ENCODE results near the gene FAM149B1.
A peak's percentile ranks its signal among the peaks of the same experiment; 100 is the strongest.

FAM149B1 gene

DNA sequence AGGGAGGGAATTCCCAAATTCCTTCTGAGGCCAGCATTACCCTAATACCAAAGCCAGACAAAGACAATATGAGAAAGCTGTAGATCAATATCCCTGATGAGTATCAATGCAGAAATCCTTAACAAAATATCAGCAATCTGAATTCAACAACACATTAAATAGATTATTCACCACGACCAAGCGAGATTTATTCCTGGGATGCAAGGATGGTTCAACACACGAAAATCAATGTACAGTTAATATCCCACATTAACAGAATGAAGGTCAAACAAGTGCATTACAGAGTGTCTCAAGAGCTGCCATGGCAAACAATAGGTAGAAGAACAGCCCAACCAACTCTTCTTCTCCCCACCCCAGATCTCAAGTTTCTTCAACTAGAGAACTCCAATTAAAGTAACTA is 6.3 kb upstream of the FAM149B1 start:
- Mint-ChIP-seq H3K4me1 (ENCODE audit: low read depth) (peaks cover 56% of the 10 kb centered on the region), H3K27ac (peak overlapping the region; percentile 35), H3K36me3 (peaks cover 4% of the 10 kb centered on the region), H3K4me3 (peak overlapping the region; percentile 44), H3K27me3 (no peaks in the 10 kb centered on the region), H3K9me3 (ENCODE audit: low read depth) (no peaks in the 10 kb centered on the region)

DNA sequence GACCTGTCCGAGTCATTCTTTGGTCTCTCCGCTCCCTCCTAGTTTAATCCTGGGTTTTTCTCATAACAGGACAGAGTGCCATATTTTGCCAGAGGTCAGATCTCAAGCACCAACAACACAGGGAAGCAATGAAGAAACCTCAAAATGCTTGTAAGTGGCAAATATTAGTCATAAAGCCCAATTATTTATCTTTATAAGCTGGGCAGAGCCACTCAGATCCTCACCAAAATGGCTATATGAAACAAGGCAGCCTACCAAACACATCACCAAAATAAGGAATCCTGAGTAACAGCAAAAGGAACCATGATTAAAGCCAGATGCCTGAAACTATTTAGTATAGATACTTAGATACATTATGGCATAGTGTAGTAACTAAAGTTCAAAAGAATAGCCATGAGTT is 4.8 kb upstream of the FAM149B1 start:
- Mint-ChIP-seq H3K27ac (peak overlapping the region; percentile 52), H3K4me1 (ENCODE audit: low read depth) (peaks cover 67% of the 10 kb centered on the region)

DNA sequence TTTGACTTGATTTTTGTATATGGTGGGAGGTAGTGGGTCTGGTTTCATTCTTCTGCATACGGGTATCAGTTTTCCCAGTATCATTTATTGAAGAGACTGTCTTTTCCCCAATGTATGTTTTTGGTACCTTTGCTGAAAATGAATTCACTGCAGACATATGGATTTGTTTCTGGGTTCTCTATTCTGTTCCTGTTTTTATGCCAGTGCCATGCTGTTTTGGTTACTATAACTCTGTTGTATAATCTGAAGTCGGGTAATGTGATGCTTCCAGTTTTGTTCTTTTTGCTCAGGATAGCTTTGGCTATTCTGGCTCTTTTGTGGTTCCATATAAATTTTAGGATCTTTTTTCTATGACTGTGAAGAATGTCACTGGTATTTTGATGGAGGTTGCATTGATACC is 947 bp upstream of the FAM149B1 start:
- no peaks in the 10 kb centered on the region for H3K36me3 Mint-ChIP-seq
- H3K4me3 Mint-ChIP-seq: peak overlapping the region; percentile 100
- peak overlapping the region; percentile 99 for H3K27ac Mint-ChIP-seq
- H3K27me3 Mint-ChIP-seq: no peaks in the 10 kb centered on the region
- peaks cover 51% of the 10 kb centered on the region for H3K4me1 Mint-ChIP-seq (ENCODE audit: low read depth)
- H3K9me3 Mint-ChIP-seq (ENCODE audit: low read depth): no peaks in the 10 kb centered on the region

More for the DNA sequence above, 4.8 kb upstream of the FAM149B1 start:
- no peaks in the 10 kb centered on the region for H3K27me3 Mint-ChIP-seq
- no peaks in the 10 kb centered on the region for H3K9me3 Mint-ChIP-seq (ENCODE audit: low read depth)
- peak overlapping the region; percentile 51 for H3K4me3 Mint-ChIP-seq
- H3K36me3 Mint-ChIP-seq: peaks cover 4% of the 10 kb centered on the region

DNA sequence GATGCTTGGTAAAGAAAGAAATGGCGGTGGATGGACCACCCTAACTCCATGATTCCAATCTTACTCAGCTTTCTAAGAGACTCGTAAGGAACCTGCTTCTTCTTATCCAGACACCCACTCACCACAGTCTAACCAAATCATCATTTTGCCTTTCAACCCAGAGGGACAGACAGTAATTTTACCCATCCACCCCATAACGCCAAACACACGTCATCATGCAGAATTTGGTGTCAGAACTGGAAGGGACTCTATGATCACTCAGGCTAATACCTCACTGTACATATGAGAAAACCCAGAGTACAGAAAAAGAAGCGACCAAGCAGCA is 499 bp upstream of the FAM149B1 start:
- H3K9me3 Mint-ChIP-seq (ENCODE audit: low read depth): no peaks in the 10 kb centered on the region
- peak overlapping the region; percentile 99 for H3K27ac Mint-ChIP-seq
- no peaks in the 10 kb centered on the region for H3K36me3 Mint-ChIP-seq
- H3K4me1 Mint-ChIP-seq (ENCODE audit: low read depth): peaks cover 46% of the 10 kb centered on the region
- H3K27me3 Mint-ChIP-seq: no peaks in the 10 kb centered on the region
- peak overlapping the region; percentile 100 for H3K4me3 Mint-ChIP-seq

DNA sequence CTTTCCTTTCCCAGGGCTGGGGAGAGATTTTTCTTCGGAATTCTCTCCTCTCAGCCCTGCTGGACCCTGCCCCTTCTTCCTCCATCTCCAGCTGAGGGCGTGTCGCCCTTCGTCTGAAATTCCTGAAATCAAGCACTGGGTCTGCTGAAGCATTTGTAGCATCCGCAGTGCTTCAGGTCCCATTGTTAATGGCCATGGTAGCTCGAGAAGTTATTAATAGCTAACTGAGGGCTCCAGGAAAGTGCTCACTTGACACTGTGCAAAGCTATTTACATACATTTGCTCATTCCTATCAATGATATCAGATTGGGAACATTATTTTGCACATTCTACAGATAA is 515 bp downstream of the FAM149B1 start:
- no peaks in the 10 kb centered on the region for H3K36me3 Mint-ChIP-seq
- no peaks in the 10 kb centered on the region for H3K27me3 Mint-ChIP-seq
- no peaks in the 10 kb centered on the region for H3K9me3 Mint-ChIP-seq (ENCODE audit: low read depth)
- peaks cover 37% of the 10 kb centered on the region for H3K4me1 Mint-ChIP-seq (ENCODE audit: low read depth)
- H3K4me3 Mint-ChIP-seq: peak overlapping the region; percentile 100
- H3K27ac Mint-ChIP-seq: peak overlapping the region; percentile 89

DNA sequence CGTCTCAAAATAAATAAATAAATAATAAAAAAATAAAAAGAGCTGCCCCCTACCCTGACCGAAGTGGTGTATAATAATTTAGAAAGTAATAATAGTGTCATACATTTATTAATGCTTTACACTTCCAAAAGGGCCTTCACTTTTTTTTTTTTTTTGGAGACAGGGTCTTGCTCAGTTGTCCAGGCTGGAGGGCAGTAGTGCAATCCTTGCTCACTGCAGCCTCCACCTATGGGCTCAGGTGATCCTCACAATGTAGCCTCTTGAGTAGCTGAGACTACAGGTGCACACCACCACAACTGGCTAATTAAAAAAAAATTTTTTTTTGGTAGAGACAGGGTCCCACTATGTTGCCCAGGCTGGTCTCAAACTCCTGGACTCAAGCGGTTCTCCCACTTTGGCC is 1.4 kb downstream of the FAM149B1 start:
- H3K4me1 Mint-ChIP-seq (ENCODE audit: low read depth): peaks cover 31% of the 10 kb centered on the region
- no peak overlapping the region for H3K27ac Mint-ChIP-seq
- H3K4me3 Mint-ChIP-seq: peak overlapping the region; percentile 52
- no peaks in the 10 kb centered on the region for H3K9me3 Mint-ChIP-seq (ENCODE audit: low read depth)
- no peaks in the 10 kb centered on the region for H3K36me3 Mint-ChIP-seq
- H3K27me3 Mint-ChIP-seq: no peaks in the 10 kb centered on the region

DNA sequence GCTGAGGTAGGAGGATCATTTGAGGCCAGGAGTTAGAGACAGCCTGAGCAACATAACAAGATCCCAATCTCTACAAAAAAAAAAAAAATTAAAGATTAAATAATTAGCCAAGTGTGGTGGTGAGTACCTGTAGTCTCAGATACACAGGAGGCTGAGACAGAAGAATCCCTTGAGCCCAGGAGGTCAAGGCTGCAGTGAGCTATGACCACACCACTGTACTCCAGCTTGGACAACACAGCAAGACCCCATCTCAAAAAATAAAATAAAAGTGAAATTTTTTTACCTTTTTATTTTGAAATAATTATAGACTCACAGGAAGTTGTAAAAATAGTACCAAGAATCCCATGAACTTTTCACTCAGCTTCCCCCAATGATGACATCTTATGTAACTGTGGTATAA is 4.9 kb downstream of the FAM149B1 start:
- H3K36me3 Mint-ChIP-seq: peaks cover 4% of the 10 kb centered on the region
- no peaks in the 10 kb centered on the region for H3K9me3 Mint-ChIP-seq (ENCODE audit: low read depth)
- H3K27ac Mint-ChIP-seq: no peak overlapping the region
- H3K4me3 Mint-ChIP-seq: no peak overlapping the region
- peaks cover 6% of the 10 kb centered on the region for H3K4me1 Mint-ChIP-seq (ENCODE audit: low read depth)
- no peaks in the 10 kb centered on the region for H3K27me3 Mint-ChIP-seq

DNA sequence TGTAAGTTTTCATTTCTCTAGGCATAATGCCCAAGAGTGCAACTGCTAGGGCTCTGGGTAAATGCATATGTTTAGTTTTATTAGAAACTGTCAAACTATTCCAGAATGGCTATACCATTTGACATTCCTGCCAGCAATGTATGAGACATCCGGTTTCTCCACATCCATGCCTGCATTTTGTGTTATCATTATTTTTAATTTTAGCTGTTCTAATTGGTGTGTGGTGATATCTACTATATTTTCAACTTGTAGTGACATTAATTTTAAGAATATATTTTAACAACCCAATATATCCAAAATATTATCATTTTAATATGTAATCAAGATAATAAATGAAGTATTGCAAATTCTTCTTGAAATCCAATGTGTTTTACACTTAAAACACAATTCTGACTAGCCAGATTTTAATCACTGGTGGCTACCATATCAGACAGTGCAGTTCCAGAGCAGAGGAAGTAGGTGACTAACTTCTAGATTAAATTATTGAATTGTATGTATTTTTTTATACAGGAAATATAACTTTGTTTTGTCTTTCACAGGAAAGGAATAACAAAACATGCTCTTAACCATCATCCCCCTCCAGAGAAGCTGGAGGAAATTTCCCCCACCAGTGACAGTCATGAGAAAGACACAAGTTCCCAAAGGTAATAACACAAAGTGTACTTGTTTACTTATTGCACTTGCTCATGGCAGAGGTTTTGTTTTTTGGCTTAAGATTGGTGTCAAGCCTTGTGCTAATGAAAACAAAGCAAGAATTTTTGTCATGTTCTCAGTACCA is 6.4 kb downstream of the FAM149B1 start:
- no peak overlapping the region for H3K27ac Mint-ChIP-seq
- no peaks in the 10 kb centered on the region for H3K9me3 Mint-ChIP-seq (ENCODE audit: low read depth)
- no peaks in the 10 kb centered on the region for H3K4me1 Mint-ChIP-seq (ENCODE audit: low read depth)
- H3K4me3 Mint-ChIP-seq: no peak overlapping the region
- H3K36me3 Mint-ChIP-seq: peaks cover 6% of the 10 kb centered on the region
- H3K27me3 Mint-ChIP-seq: no peaks in the 10 kb centered on the region

DNA sequence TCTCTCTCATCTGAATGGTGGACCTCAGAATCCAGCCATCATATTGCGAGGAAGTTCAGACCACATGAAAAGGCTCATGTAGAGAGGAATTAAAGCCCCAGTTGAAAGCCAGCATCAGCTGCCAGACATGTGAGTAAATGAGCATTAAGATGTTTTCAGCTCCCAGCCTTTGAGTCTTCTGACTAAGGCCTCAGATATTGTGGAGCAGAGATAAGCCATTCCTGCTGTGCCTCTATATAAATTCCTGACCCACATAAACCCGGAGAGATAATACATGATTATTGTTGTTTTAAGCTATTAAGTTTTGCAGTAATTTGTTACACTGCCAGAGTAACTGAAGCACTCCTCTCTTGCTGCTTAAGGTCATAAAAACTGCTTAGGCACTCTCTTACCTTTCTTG is 14.6 kb downstream of the FAM149B1 start:
- Mint-ChIP-seq H3K27ac (no peak overlapping the region), H3K9me3 (ENCODE audit: low read depth) (no peaks in the 10 kb centered on the region), H3K4me3 (no peak overlapping the region), H3K27me3 (no peaks in the 10 kb centered on the region), H3K4me1 (ENCODE audit: low read depth) (no peaks in the 10 kb centered on the region), H3K36me3 (peaks cover 24% of the 10 kb centered on the region)

DNA sequence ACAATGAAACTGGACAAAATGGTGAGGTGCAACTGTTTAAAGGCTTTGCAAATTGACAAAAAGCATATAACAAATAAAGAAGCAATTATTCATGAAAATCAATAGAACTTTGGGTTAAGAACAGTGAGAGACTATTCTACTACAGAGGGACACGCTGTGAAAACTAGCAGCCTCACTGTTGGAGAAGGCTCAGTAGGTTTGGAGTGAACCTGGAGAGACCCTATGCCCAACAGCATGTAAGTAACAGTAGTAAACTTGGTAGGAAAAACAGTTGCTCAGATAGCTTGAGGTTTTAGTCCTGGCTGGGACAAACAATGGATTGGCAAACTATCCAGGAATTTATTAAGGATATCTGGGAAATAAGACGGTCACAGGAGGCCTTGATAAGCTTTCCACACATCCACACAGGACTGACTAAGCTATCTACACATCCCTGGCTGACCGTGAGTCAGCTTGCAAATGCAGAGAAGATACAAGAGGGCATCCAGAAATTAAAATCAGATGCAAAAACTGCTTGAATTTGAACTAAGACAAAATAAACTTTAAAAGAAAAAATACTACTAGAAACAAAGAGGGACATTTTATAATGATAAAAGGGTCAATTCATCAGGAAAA is 15.9 kb downstream of the FAM149B1 start:
- H3K4me1 Mint-ChIP-seq (ENCODE audit: low read depth): no peaks in the 10 kb centered on the region
- H3K9me3 Mint-ChIP-seq (ENCODE audit: low read depth): no peaks in the 10 kb centered on the region
- no peaks in the 10 kb centered on the region for H3K27me3 Mint-ChIP-seq
- H3K27ac Mint-ChIP-seq: no peak overlapping the region
- H3K36me3 Mint-ChIP-seq: peaks cover 19% of the 10 kb centered on the region
- H3K4me3 Mint-ChIP-seq: no peak overlapping the region

DNA sequence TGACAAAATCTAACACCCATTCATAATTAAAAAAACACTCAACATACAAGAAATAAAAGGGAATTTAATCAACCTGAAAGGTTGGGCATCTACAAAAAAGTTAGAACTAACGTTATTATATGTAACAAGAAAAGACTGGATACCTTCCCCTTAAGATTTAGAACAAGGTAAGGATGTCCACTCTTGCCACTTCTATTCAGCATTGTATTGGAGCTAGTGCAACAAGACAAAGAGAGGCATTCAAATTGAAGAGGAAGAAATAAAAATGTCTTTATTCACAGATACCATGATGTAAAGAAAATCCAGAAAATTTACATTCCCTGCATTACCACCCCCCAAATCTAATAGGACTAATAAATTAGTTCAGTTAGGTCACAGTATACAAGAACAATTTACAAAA is 18.3 kb downstream of the FAM149B1 start:
- H3K27ac Mint-ChIP-seq: no peak overlapping the region
- H3K36me3 Mint-ChIP-seq: peaks cover 13% of the 10 kb centered on the region
- H3K9me3 Mint-ChIP-seq (ENCODE audit: low read depth): no peaks in the 10 kb centered on the region
- H3K27me3 Mint-ChIP-seq: no peaks in the 10 kb centered on the region
- no peak overlapping the region for H3K4me3 Mint-ChIP-seq
- H3K4me1 Mint-ChIP-seq (ENCODE audit: low read depth): no peaks in the 10 kb centered on the region

DNA sequence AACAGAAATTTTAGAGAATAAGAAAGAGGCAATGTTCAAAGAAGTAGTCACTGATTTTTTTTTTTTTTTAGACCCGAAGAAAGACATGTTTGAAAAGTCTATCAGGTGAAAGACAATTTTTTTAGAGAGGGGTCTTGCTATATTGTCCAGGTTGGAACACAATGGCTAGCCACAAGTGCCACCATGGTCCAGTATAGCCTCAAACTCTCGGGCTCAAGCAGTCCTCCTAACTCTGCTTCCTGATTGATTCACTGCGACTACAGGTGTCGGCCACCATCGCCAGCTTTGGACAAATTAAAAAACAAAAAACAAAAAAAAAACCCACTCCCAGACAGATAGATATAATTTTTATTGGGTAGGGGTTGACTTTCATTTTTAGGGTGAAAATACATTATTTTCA is 22.3 kb downstream of the FAM149B1 start:
- H3K4me1 Mint-ChIP-seq (ENCODE audit: low read depth): no peaks in the 10 kb centered on the region
- H3K27ac Mint-ChIP-seq: no peak overlapping the region
- no peaks in the 10 kb centered on the region for H3K9me3 Mint-ChIP-seq (ENCODE audit: low read depth)
- no peaks in the 10 kb centered on the region for H3K36me3 Mint-ChIP-seq
- no peak overlapping the region for H3K4me3 Mint-ChIP-seq
- H3K27me3 Mint-ChIP-seq: no peaks in the 10 kb centered on the region

DNA sequence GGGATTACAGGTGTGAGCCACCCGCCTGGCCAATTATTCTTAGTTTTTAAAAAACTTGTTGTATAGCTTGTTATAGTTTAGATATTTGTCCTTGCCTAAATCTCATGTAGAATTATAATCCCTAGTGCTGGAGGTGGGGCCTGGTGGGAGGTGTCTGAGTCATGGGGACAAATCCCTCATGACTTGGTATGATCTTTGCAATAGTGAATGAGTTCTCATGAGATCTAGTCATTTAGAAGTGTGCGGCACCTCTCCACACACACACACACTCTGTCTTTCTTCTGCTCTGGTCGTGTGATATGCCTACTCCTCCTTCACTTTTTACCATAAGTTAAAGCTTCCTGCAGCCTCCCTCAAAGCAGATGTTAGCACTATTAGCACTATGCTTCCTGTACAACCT is 37.2 kb downstream of the FAM149B1 start:
- no peak overlapping the region for H3K27ac Mint-ChIP-seq
- no peak overlapping the region for H3K4me3 Mint-ChIP-seq
- no peaks in the 10 kb centered on the region for H3K4me1 Mint-ChIP-seq (ENCODE audit: low read depth)
- H3K36me3 Mint-ChIP-seq: peaks cover 7% of the 10 kb centered on the region
- no peaks in the 10 kb centered on the region for H3K9me3 Mint-ChIP-seq (ENCODE audit: low read depth)
- no peaks in the 10 kb centered on the region for H3K27me3 Mint-ChIP-seq

DNA sequence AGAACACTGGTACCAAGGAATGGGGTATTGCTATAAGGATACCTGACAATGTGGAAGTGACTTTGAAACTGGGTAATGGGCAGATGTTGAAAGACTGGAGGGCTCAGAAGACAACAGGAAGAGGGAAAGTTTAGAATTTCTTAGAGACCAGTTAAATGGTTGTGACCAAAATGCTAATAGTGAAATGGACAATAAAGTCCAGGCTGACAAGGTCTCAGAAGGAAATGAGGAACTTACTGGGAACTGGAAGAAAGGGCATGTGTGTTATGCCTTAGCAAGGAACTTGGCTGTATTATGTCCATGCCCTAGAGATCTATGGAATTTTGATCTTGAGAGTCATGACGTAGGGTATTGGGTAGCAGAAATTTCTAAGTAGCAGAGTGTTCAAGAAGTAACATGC is 38.0 kb downstream of the FAM149B1 start:
- Mint-ChIP-seq H3K4me3 (no peak overlapping the region), H3K27me3 (no peaks in the 10 kb centered on the region), H3K36me3 (peaks cover 4% of the 10 kb centered on the region), H3K4me1 (ENCODE audit: low read depth) (no peaks in the 10 kb centered on the region), H3K27ac (no peak overlapping the region), H3K9me3 (ENCODE audit: low read depth) (no peaks in the 10 kb centered on the region)

DNA sequence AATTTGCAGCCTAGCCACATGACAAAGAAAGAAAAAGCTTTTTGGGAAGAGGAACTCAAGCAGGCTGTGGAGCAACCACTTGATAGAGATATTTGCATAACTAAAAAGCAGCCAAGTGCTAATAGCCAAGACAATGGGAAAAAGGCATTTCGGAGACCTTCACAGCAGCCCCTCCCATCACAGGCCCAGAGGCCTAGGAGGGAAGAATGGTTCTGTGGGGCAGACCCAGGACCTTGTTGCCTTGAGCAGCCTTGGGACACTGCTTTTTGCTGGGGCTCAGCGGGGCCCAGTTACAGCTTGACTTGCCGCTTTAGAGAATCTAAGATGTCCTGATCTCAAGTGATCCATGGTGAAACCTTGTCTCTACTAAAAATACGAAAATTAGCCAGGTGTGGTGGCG is 38.5 kb downstream of the FAM149B1 start:
- Mint-ChIP-seq H3K27ac (no peak overlapping the region), H3K4me3 (no peak overlapping the region), H3K27me3 (no peaks in the 10 kb centered on the region), H3K9me3 (ENCODE audit: low read depth) (no peaks in the 10 kb centered on the region), H3K36me3 (peaks cover 7% of the 10 kb centered on the region), H3K4me1 (ENCODE audit: low read depth) (no peaks in the 10 kb centered on the region)

DNA sequence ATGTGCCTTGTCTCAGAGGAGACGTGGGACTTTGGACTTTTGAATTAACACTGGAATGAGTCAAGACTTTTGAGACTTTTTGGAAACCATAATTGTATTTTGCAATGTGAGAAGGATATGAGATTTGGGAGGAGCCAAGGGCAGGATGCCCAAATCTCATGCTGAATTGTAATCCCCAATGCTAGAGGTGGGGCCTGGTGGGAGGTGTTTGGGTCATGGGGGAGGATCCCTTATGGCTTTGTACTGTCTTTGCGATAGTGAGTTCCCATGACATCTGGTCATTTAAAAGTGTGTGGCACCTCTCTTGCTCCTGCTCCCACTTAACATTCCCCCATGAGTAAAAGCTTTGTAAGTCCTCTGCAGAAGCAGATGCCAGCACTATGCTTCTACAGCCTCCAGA is 40.0 kb downstream of the FAM149B1 start:
- Mint-ChIP-seq H3K9me3 (ENCODE audit: low read depth) (no peaks in the 10 kb centered on the region), H3K27me3 (no peaks in the 10 kb centered on the region), H3K27ac (no peak overlapping the region), H3K4me1 (ENCODE audit: low read depth) (no peaks in the 10 kb centered on the region), H3K4me3 (no peak overlapping the region), H3K36me3 (peaks cover 7% of the 10 kb centered on the region)

Data from activated naive CD8-positive, alpha-beta T cell (primary cell).